ENCODE data around the gene CCDC170. TPM values are rescaled to one million over a fixed set of nuclear protein-coding genes. Genes with fewer than 3 reads are reported as not detected.
"Not testable (repeated sequence)": the region's sequence is repeated elsewhere in the genome, so short reads cannot be mapped to it uniquely, and the experiment has no call there.

CCDC170 gene
- 0.17 and 0.25 TPM in 2 replicates for total RNA-seq

GRCh38 chr6:151493804-151494234 lies at the start of gene CCDC170:
Gene CCDC170, plus strand, starts transcription at chr6:151494017. Its CDS starts 112 bp downstream, at chr6:151494129.
- no peak for DNase-seq (ENCODE audit: low read depth)

GRCh38 chr6:151445482-151445881 lies 48.3 kb upstream of the CCDC170 start:
- peak; percentile 35 for DNase-seq (ENCODE audit: low read depth)

GRCh38 chr6:151447237-151447636 lies 46.6 kb upstream of the CCDC170 start:
- DNase-seq (ENCODE audit: low read depth) = no peak

GRCh38 chr6:151448623-151449022 lies 45.2 kb upstream of the CCDC170 start:
- DNase-seq (ENCODE audit: low read depth) = peak; percentile 40

GRCh38 chr6:151450928-151451327 lies 42.9 kb upstream of the CCDC170 start:
- not testable (repeated sequence) for DNase-seq (ENCODE audit: low read depth)

- no peak for DNase-seq (ENCODE audit: low read depth)
These were observed 42.3 kb upstream of the CCDC170 start for GRCh38 chr6:151451417-151451949.

GRCh38 chr6:151451950-151452749 lies 41.7 kb upstream of the CCDC170 start, which contains the start of gene RMND1:
Gene RMND1, minus strand, starts transcription at chr6:151452126. Its CDS starts 6,315 bp downstream, at chr6:151445811.
- DNase-seq (ENCODE audit: low read depth) = peak; percentile 98

- DNase-seq (ENCODE audit: low read depth) = peak; percentile 21
These were observed 40.9 kb upstream of the CCDC170 start for GRCh38 chr6:151452750-151453427.

- peak; percentile 25 for DNase-seq (ENCODE audit: low read depth)
These were observed 37.9 kb upstream of the CCDC170 start for GRCh38 chr6:151455751-151456398.

GRCh38 chr6:151461673-151462072 lies 32.1 kb upstream of the CCDC170 start:
- DNase-seq (ENCODE audit: low read depth) = no peak

- no peak for DNase-seq (ENCODE audit: low read depth)
These were observed 29.1 kb upstream of the CCDC170 start for GRCh38 chr6:151464702-151465101.

GRCh38 chr6:151475653-151476523 lies 17.9 kb upstream of the CCDC170 start:
- DNase-seq (ENCODE audit: low read depth) = peak; percentile 54

GRCh38 chr6:151477726-151478125 lies 16.1 kb upstream of the CCDC170 start:
- no peak for DNase-seq (ENCODE audit: low read depth)

GRCh38 chr6:151478670-151479069 lies 15.1 kb upstream of the CCDC170 start:
- DNase-seq (ENCODE audit: low read depth) = no peak

GRCh38 chr6:151481786-151482185 lies 12.0 kb upstream of the CCDC170 start:
- no peak for DNase-seq (ENCODE audit: low read depth)

- no peak for DNase-seq (ENCODE audit: low read depth)
These were observed 11.5 kb upstream of the CCDC170 start for GRCh38 chr6:151482290-151482689.

GRCh38 chr6:151483994-151484393 lies 9.8 kb upstream of the CCDC170 start:
- no peak for DNase-seq (ENCODE audit: low read depth)

GRCh38 chr6:151488226-151488625 lies 5.6 kb upstream of the CCDC170 start:
- DNase-seq (ENCODE audit: low read depth) = peak; percentile 26

- DNase-seq (ENCODE audit: low read depth) = no peak
These were observed 2.8 kb upstream of the CCDC170 start for GRCh38 chr6:151490996-151491395.

- DNase-seq (ENCODE audit: low read depth) = no peak
These were observed 535 bp upstream of the CCDC170 start for GRCh38 chr6:151493161-151493803.
